H1 (cell line): ENCODE measurements around the gene RNF183. TPM values are rescaled to one million over a fixed set of nuclear protein-coding genes. Genes with fewer than 3 reads are reported as not detected.

ENCODE experiments used
- CTCF ChIA-PET: fragments of 300-600 bp; sonication (Branson Sonifier 250); formaldehyde crosslinking; loops from one replicate; lab custom pipeline; 2021; ENCODE audit not compliant: partially characterized antibody; lab: Charles Lee
- POLR2A ChIA-PET: fragments of 300-600 bp; sonication (Branson Sonifier 250); formaldehyde crosslinking; loops from one replicate; lab custom pipeline; 2021; ENCODE audit warnings: inconsistent platforms; ENCODE audit not compliant: partially characterized antibody; lab: Charles Lee
- DNase-seq, 2 experiments: peaks; one replicate each; pipeline versions ENCODE4 v3.0.0 to v3.0.0-alpha.2; 2010 to 2022; ENCODE audit warnings: low spot score in 2 of 2, low read depth in 1 of 2, mixed read lengths in 1 of 2
- FAIRE-seq: peaks from 2 replicates; lab custom pipeline; 2011; peaks lifted over from hg19 to GRCh38; lab: Jason Lieb, UNC
- H2AFZ ChIP-seq: 2 replicates; pipeline ENCODE4 v1.8.1; 2012; ENCODE audit warnings: low read length, inconsistent platforms
- H2AK5ac ChIP-seq: 2 replicates; pipeline ENCODE4 v1.6.1; 2013; ENCODE audit warnings: low read depth, low read length
- H2BK120ac ChIP-seq: replicated peaks from 2 replicates; pipeline ENCODE3; 2013; ENCODE audit warnings: low read depth, low read length, inconsistent platforms
- H2BK12ac ChIP-seq: 2 replicates; pipeline ENCODE4 v1.6.1; 2013; ENCODE audit warnings: low read depth, low read length
- H2BK15ac ChIP-seq: 2 replicates; pipeline ENCODE4 v1.6.1; 2013; ENCODE audit warnings: low read length
- H2BK20ac ChIP-seq: 2 replicates; pipeline ENCODE4 v1.6.1; 2013; ENCODE audit warnings: low read length
- H2BK5ac ChIP-seq: 2 replicates; pipeline ENCODE4 v1.6.1; 2013; ENCODE audit warnings: low read depth, low read length
- H3K14ac ChIP-seq: 2 replicates; pipeline ENCODE4 v1.6.1; 2013; ENCODE audit warnings: inconsistent platforms; ENCODE audit not compliant: insufficient read length
- H3K18ac ChIP-seq: 2 replicates; pipeline ENCODE4 v1.6.1; 2013; ENCODE audit warnings: low read length; ENCODE audit errors: extremely low read depth
- H3K23ac ChIP-seq: 2 replicates; pipeline ENCODE4 v1.6.1; 2013; ENCODE audit warnings: inconsistent platforms; ENCODE audit not compliant: insufficient read length
- H3K23me2 ChIP-seq: 2 replicates; pipeline ENCODE4 v1.6.1; 2013; ENCODE audit warnings: low read depth, low read length
- H3K27ac ChIP-seq: 2 replicates; pipeline ENCODE4 v1.6.1; 2011; ENCODE audit warnings: low read depth, low read length, inconsistent platforms
- H3K27me3 ChIP-seq, 4 experiments: replicated peaks in 1 of 4; 1 replicate in 1 of 4; 2 replicates in 3 of 4; pipeline versions ENCODE4 v1.6.1 to v1.8.1; 2011 to 2013; ENCODE audit warnings: low read length in 3 of 4, mild to moderate bottlenecking in 3 of 4, inconsistent platforms in 2 of 4, mixed read lengths in 2 of 4, moderate library complexity in 1 of 4; ENCODE audit not compliant: control insufficient read depth in 3 of 4, insufficient read depth in 3 of 4; ENCODE audit errors: extremely low read depth in 1 of 4
- H3K36me3 ChIP-seq, 4 experiments: 2 replicates each; pipeline versions ENCODE4 v1.6.1 to v1.8.1; 2011 to 2013; ENCODE audit warnings: mild to moderate bottlenecking in 4 of 4, low read length in 3 of 4, moderate library complexity in 2 of 4, control low read depth in 1 of 4, inconsistent platforms in 1 of 4; ENCODE audit not compliant: insufficient read depth in 4 of 4, control insufficient read depth in 2 of 4
- H3K4ac ChIP-seq: replicated peaks from 2 replicates; pipeline ENCODE3; 2013; ENCODE audit warnings: low read length, low read depth, mixed read lengths, inconsistent platforms; ENCODE audit not compliant: insufficient read length
- H3K4me1 ChIP-seq, 4 experiments: replicated peaks in 1 of 4; 1 replicate in 1 of 4; 2 replicates in 3 of 4; pipeline versions ENCODE4 v1.6.1 to v1.8.1; 2011 to 2013; ENCODE audit warnings: low read length in 3 of 4, inconsistent platforms in 2 of 4, mixed read lengths in 1 of 4; ENCODE audit not compliant: insufficient read depth in 4 of 4, control insufficient read depth in 3 of 4
- H3K4me2 ChIP-seq, 2 experiments: 2 replicates each; pipeline versions ENCODE4 v1.6.1 to v1.8.1; 2011 to 2013; ENCODE audit warnings: low read depth in 2 of 2, low read length in 2 of 2, control low read depth in 1 of 2, inconsistent platforms in 1 of 2, mild to moderate bottlenecking in 1 of 2; ENCODE audit not compliant: insufficient read depth in 1 of 2
- H3K4me3 ChIP-seq, 4 experiments: fragments of 200-600, 300-600 bp in 1 of 4; sonication (generic), shearing (Covaris generic), sonication (Bioruptor Twin) in 1 of 4; 2 replicates each; pipeline versions ENCODE4 v1.5.1 to v1.8.1; 2011 to 2016; ENCODE audit warnings: low read length in 4 of 4, low read depth in 3 of 4, control low read depth in 2 of 4, inconsistent platforms in 2 of 4, mild to moderate bottlenecking in 2 of 4, mixed read lengths in 1 of 4, moderate library complexity in 1 of 4; ENCODE audit not compliant: insufficient read depth in 2 of 4; ENCODE audit errors: extremely low read depth in 1 of 4
- H3K56ac ChIP-seq: replicated peaks from 2 replicates; pipeline ENCODE3; 2013; ENCODE audit warnings: low read depth, mild to moderate bottlenecking, mixed read lengths, low read length, inconsistent platforms; ENCODE audit not compliant: insufficient read length
- H3K79me1 ChIP-seq: 2 replicates; pipeline ENCODE4 v1.6.1; 2013; ENCODE audit warnings: low read depth, low read length, control low read depth
- H3K79me2 ChIP-seq, 2 experiments: 2 replicates each; pipeline versions ENCODE4 v1.6.1 to v1.8.1; 2012 to 2013; ENCODE audit warnings: low read length in 2 of 2, mild to moderate bottlenecking in 2 of 2, inconsistent platforms in 1 of 2; ENCODE audit not compliant: insufficient read depth in 2 of 2, control insufficient read depth in 1 of 2
- H3K9ac ChIP-seq, 4 experiments: replicated peaks in 1 of 4; 1 replicate in 1 of 4; 2 replicates in 3 of 4; pipeline versions ENCODE4 v1.6.1 to v1.8.1; 2011 to 2013; ENCODE audit warnings: low read depth in 3 of 4, low read length in 3 of 4, control low read depth in 2 of 4, mild to moderate bottlenecking in 2 of 4, moderate library complexity in 2 of 4, inconsistent platforms in 1 of 4; ENCODE audit errors: extremely low read depth in 1 of 4
- H3K9me3 ChIP-seq, 2 experiments: 2 replicates each; pipeline versions ENCODE4 v1.6.1 to v1.8.1; 2012 to 2013; ENCODE audit warnings: mild to moderate bottlenecking in 2 of 2, moderate library complexity in 2 of 2, control low read depth in 1 of 2, inconsistent platforms in 1 of 2, low read depth in 1 of 2, low read length in 1 of 2, mixed read lengths in 1 of 2; ENCODE audit not compliant: insufficient read depth in 2 of 2
- H4K20me1 ChIP-seq, 2 experiments: replicated peaks in 1 of 2; 2 replicates each; pipeline versions ENCODE3 to v1.8.1; 2011 to 2013; ENCODE audit warnings: inconsistent platforms in 2 of 2, low read length in 2 of 2, mild to moderate bottlenecking in 1 of 2; ENCODE audit not compliant: insufficient read depth in 2 of 2, control insufficient read depth in 1 of 2
- H4K5ac ChIP-seq: 2 replicates; pipeline ENCODE4 v1.6.1; 2013; ENCODE audit warnings: low read length, low read depth, mixed read lengths, inconsistent platforms; ENCODE audit not compliant: insufficient read length
- H4K8ac ChIP-seq: 2 replicates; pipeline ENCODE4 v1.8.0; 2013; ENCODE audit warnings: mild to moderate bottlenecking, moderate library complexity, low read length, inconsistent platforms; ENCODE audit not compliant: insufficient read depth; ENCODE audit errors: extremely low read depth
- H4K91ac ChIP-seq: replicated peaks from 2 replicates; pipeline ENCODE3; 2013; ENCODE audit warnings: low read length, mixed read lengths, inconsistent platforms; ENCODE audit not compliant: insufficient read length
- HDAC6 ChIP-seq: IDR thresholded peaks from one replicate; pipeline ENCODE4 v1.7.1; 2012; ENCODE audit warnings: low read depth, mild to moderate bottlenecking, inconsistent platforms, low read length, moderate library complexity
- JUN ChIP-seq: IDR thresholded peaks from 2 replicates; pipeline ENCODE4 v1.6.1; 2011; ENCODE audit warnings: low read depth, mild to moderate bottlenecking, improper control_type of control experiment, low read length
- SIX5 ChIP-seq: IDR thresholded peaks from 2 replicates; pipeline ENCODE4 v1.6.1; 2011; ENCODE audit warnings: mild to moderate bottlenecking, low read depth, low read length
- SUZ12 ChIP-seq: fragments of 200-600 bp; sonication (generic); IDR thresholded peaks from 2 replicates; pipeline ENCODE4 v1.6.1; 2012; ENCODE audit warnings: mild to moderate bottlenecking, inconsistent platforms, low read length, moderate library complexity, mixed read lengths
- WGBS, 2 experiments: shearing (Covaris generic) in 1 of 2; methylation state at CpG; one replicate each; pipeline versions ENCODE4 v1.1.6 to v1.1.7; 2013 to 2015; ENCODE audit warnings: low lambda C conversion rate in 2 of 2, mixed read lengths in 2 of 2, inconsistent platforms in 1 of 2, low coverage in 1 of 2, missing lambda C conversion rate in 1 of 2; ENCODE audit not compliant: insufficient replicate concordance in 2 of 2, insufficient coverage in 1 of 2, insufficient read length in 1 of 2; ENCODE audit errors: extremely low coverage in 1 of 2, missing lambda C conversion rate in 1 of 2; 5-methylcytosine and 5-hydroxymethylcytosine counted together
- polyA plus RNA-seq, 7 experiments: library from polyadenylated mRNA; depleted of rRNA in 3 of 7; stranded (reverse) in 5 of 7; unstranded in 2 of 7; fragments of >200 nt in 5 of 7; fragments of 200-250 nt in 2 of 7; gene quantifications; 1 replicate in 5 of 7; 2 replicates in 1 of 7; 4 replicates in 1 of 7; pipeline versions ENCODE4 v1.2.1 to v1.2.3, GENCODE V29; 2011 to 2013; ENCODE audit warnings: missing spikeins in 2 of 7, mixed read lengths in 2 of 7
- total RNA-seq: library from RNA; stranded (reverse); fragmentation: NEBNext Ultra II Directional; extraction: Animal tissue kit (Norgen Biotek cat#: 25700); gene quantifications from 2 replicates; pipeline ENCODE4 v1.2.1, GENCODE V29; 2021
- TF ChIP-seq, protein P1 (sequence below), 3 experiments: IDR thresholded peaks; 1 replicate in 2 of 3; 2 replicates in 1 of 3; pipeline versions ENCODE4 v1.5.1 to v1.6.1; 2011; ENCODE audit warnings: low read length in 3 of 3, mild to moderate bottlenecking in 3 of 3, inconsistent platforms in 2 of 3, low read depth in 1 of 3, moderate library complexity in 1 of 3; ENCODE audit not compliant: insufficient read depth in 1 of 3; ENCODE audit errors: control extremely low read depth in 1 of 3

The RNF183 gene
- total and polyA plus RNA-seq, 2 of the 8 experiments (the other 6 are each of a cell fraction or from before 2014, with no cell fraction given) = 0.15 TPM; not detected in 1

DNA sequence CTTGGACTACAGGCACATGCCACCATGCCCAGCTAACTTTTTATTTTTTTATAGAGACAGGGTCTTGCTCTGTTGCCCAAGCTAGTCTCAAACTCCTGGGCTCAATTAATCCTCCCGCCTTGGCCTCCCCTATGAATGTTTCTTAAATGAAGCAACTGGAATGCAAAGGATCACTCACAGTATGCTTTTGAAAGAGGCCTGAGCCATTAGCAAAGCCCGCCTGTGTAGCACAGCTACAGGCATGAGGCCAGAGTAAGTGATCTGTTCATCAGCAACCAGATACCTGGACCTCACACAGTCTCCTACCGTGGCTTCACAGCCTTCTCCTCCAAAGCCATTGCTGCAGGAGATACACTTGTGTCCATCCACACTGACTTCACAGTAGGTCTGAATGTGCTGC is 16.9 kb upstream of the RNF183 start:
- no peak for TF ChIP-seq JUN
- TF ChIP-seq SUZ12 = no peak
- TF ChIP-seq, protein P1, sequence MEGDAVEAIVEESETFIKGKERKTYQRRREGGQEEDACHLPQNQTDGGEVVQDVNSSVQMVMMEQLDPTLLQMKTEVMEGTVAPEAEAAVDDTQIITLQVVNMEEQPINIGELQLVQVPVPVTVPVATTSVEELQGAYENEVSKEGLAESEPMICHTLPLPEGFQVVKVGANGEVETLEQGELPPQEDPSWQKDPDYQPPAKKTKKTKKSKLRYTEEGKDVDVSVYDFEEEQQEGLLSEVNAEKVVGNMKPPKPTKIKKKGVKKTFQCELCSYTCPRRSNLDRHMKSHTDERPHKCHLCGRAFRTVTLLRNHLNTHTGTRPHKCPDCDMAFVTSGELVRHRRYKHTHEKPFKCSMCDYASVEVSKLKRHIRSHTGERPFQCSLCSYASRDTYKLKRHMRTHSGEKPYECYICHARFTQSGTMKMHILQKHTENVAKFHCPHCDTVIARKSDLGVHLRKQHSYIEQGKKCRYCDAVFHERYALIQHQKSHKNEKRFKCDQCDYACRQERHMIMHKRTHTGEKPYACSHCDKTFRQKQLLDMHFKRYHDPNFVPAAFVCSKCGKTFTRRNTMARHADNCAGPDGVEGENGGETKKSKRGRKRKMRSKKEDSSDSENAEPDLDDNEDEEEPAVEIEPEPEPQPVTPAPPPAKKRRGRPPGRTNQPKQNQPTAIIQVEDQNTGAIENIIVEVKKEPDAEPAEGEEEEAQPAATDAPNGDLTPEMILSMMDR (IDR thresholded peaks at IDR 0.05; ENCODE audit: control extremely low read depth in 1 of 3, insufficient read depth in 1 of 3, low read depth in 1 of 3, low read length in 3 of 3) = no peak
- no peak for TF ChIP-seq SIX5
- TF ChIP-seq HDAC6 = no peak
- TF ChIP-seq, all 59 proteins: peak for 0
- H3K4me1 ChIP-seq = no peaks in the 10 kb centered on the region
- no peak overlapping the region for H2BK120ac ChIP-seq
- H3K4me2 ChIP-seq = no peak overlapping the region
- no peak overlapping the region for H3K4ac ChIP-seq
- no peak overlapping the region for H2BK15ac ChIP-seq
- no peak overlapping the region for H3K27ac ChIP-seq
- peaks cover 0 to 2% (median under 1%) of the 10 kb centered on the region in 4 experiments; a peak in 2 of 7 replicates for H3K27me3 ChIP-seq
- H3K79me1 ChIP-seq = no peaks in the 10 kb centered on the region
- no peak overlapping the region for H4K5ac ChIP-seq
- H3K4me3 ChIP-seq = no peak overlapping the region
- no peak overlapping the region for H3K14ac ChIP-seq
- H2BK20ac ChIP-seq = no peak overlapping the region
- no peak for FAIRE-seq
- H2BK12ac ChIP-seq = no peak overlapping the region
- no peak overlapping the region for H2AK5ac ChIP-seq
- H2AFZ ChIP-seq = no peak overlapping the region
- H3K56ac ChIP-seq = no peak overlapping the region
- H3K18ac ChIP-seq = no peak overlapping the region
- no peaks in the 10 kb centered on the region for H4K20me1 ChIP-seq
- CTCF ChIA-PET = interaction anchor here (0.7 to 3.3 kb wide), 10 partner anchors 9 to 335 kb away, joined by 3 to 19 read pairs (median 4); no protein-coding TSS in a partner anchor
- no peak overlapping the region for H4K91ac ChIP-seq
- no peak overlapping the region for H2BK5ac ChIP-seq
- H3K79me2 ChIP-seq = no peaks in the 10 kb centered on the region
- H3K23me2 ChIP-seq = no peaks in the 10 kb centered on the region; the same call in 1 of the 2 replicates
- POLR2A ChIA-PET = interaction anchor here (1.0 kb wide), 1 partner anchor 30 kb away, joined by 4 read pairs; no protein-coding TSS in a partner anchor
- H3K9ac ChIP-seq = no peak overlapping the region
- 75% methylated on average over 3 of the region's 3 CpGs; no CpG with 5 or more reads in 1 of the 2 experiments for whole genome bisulfite sequencing, 2 experiments
- no peak overlapping the region for H3K23ac ChIP-seq
- no peaks in the 10 kb centered on the region for H3K36me3 ChIP-seq
- no peak overlapping the region for H4K8ac ChIP-seq
- DNase-seq = no peak
- no peaks in the 10 kb centered on the region for H3K9me3 ChIP-seq
